Measurements from ENCODE around the gene IP6K1. TPM values are rescaled to one million over a fixed set of nuclear protein-coding genes. Genes with fewer than 3 reads are reported as not detected.
"Not testable (repeated sequence)": the region's sequence is repeated elsewhere in the genome, so short reads cannot be mapped to it uniquely, and the experiment has no call there.

Gene IP6K1
- polyA plus RNA-seq, 4 donors, result 14.8 to 27.1 (median 18.2) TPM

- DNase-seq, result no peak
- H3K4me1 ChIP-seq (ENCODE audit: control insufficient read depth in 3 of 3, insufficient read depth in 2 of 3, low read depth in 1 of 3, low read length in 2 of 3), result peaks cover 0 to 8% (median 0%) of the 10 kb centered on the region in 3 donors
- no peaks in the 10 kb centered on the region for H3K9me3 ChIP-seq (ENCODE audit: control insufficient read depth in 2 of 2, insufficient read depth in 1 of 2, low read depth in 1 of 2, low read length in 1 of 2)
- 64 to 67% (median 65%) methylated on average over 9 of the region's 9 CpGs for WGBS, 3 donors
- no peak for FAIRE-seq
- no peak overlapping the region for H3K4me3 ChIP-seq (ENCODE audit: low read depth in 1 of 3, low read length in 3 of 3)
- no peak overlapping the region for H3K27ac ChIP-seq (ENCODE audit: low read depth in 1 of 3, low read length in 2 of 3)
- peaks cover 0 to 11% (median 0%) of the 10 kb centered on the region in 3 donors for H3K27me3 ChIP-seq (ENCODE audit: control insufficient read depth in 3 of 3, insufficient read depth in 3 of 3, low read length in 3 of 3)
- H3K36me3 ChIP-seq (ENCODE audit: control insufficient read depth in 3 of 3, insufficient read depth in 2 of 3, low read depth in 1 of 3, low read length in 3 of 3), result no peaks in the 10 kb centered on the region
Measured at GRCh38 chr3:49790626-49791411, 4.5 kb upstream of the IP6K1 start.

- H3K9me3 ChIP-seq (ENCODE audit: control insufficient read depth in 2 of 2, insufficient read depth in 1 of 2, low read depth in 1 of 2, low read length in 1 of 2), result no peaks in the 10 kb centered on the region
- no peak overlapping the region for H3K27ac ChIP-seq (ENCODE audit: low read depth in 1 of 3, low read length in 2 of 3)
- H3K4me3 ChIP-seq (ENCODE audit: low read depth in 1 of 3, low read length in 3 of 3), result no peak overlapping the region
- FAIRE-seq (no peak), DNase-seq (no peak)
- peaks cover 0 to 11% (median 0%) of the 10 kb centered on the region in 3 donors for H3K27me3 ChIP-seq (ENCODE audit: control insufficient read depth in 3 of 3, insufficient read depth in 3 of 3, low read length in 3 of 3)
- peaks cover 0 to 16% (median 4%) of the 10 kb centered on the region in 3 donors for H3K4me1 ChIP-seq (ENCODE audit: control insufficient read depth in 3 of 3, insufficient read depth in 2 of 3, low read depth in 1 of 3, low read length in 2 of 3)
- 93 to 96% (median 96%) methylated on average over 2 of the region's 2 CpGs for WGBS, 3 donors
- peaks cover 0 to 14% (median 2%) of the 10 kb centered on the region in 3 donors for H3K36me3 ChIP-seq (ENCODE audit: control insufficient read depth in 3 of 3, insufficient read depth in 2 of 3, low read depth in 1 of 3, low read length in 3 of 3)
Measured at GRCh38 chr3:49788056-49788455, 1.7 kb upstream of the IP6K1 start.

GRCh38 chr3:49787536-49787935 lies 1.2 kb upstream of the IP6K1 start:
- no peak for FAIRE-seq
- WGBS, 3 donors, result 85 to 93% (median 89%) methylated on average over 5 of the region's 5 CpGs

GRCh38 chr3:49787182-49787464 lies 781 bp upstream of the IP6K1 start:
- H3K9me3 ChIP-seq (ENCODE audit: control insufficient read depth in 2 of 2, insufficient read depth in 1 of 2, low read depth in 1 of 2, low read length in 1 of 2), result no peaks in the 10 kb centered on the region
- H3K27ac ChIP-seq (ENCODE audit: low read depth in 1 of 3, low read length in 2 of 3), result peak overlapping the region in 2 of 3 donors; percentile 90 to 92
- peaks cover 0 to 16% (median 4%) of the 10 kb centered on the region in 3 donors for H3K4me1 ChIP-seq (ENCODE audit: control insufficient read depth in 3 of 3, insufficient read depth in 2 of 3, low read depth in 1 of 3, low read length in 2 of 3)
- DNase-seq (peak in 1 of 2 donors; percentile 35), FAIRE-seq (no peak)
- WGBS, 3 donors, result 65 to 77% (median 76%) methylated on average over 3 of the region's 3 CpGs
- peaks cover 0 to 11% (median 0%) of the 10 kb centered on the region in 3 donors for H3K27me3 ChIP-seq (ENCODE audit: control insufficient read depth in 3 of 3, insufficient read depth in 3 of 3, low read length in 3 of 3)
- H3K36me3 ChIP-seq (ENCODE audit: control insufficient read depth in 3 of 3, insufficient read depth in 2 of 3, low read depth in 1 of 3, low read length in 3 of 3), result peaks cover 0 to 23% (median 2%) of the 10 kb centered on the region in 3 donors
- H3K4me3 ChIP-seq (ENCODE audit: low read depth in 1 of 3, low read length in 3 of 3), result peak overlapping the region in 1 of 3 donors; percentile 66

More at GRCh38 chr3:49787536-49787935, 1.2 kb upstream of the IP6K1 start:
- H3K4me3 ChIP-seq (ENCODE audit: low read depth in 1 of 3, low read length in 3 of 3), result no peak overlapping the region
- DNase-seq, result no peak
- H3K4me1 ChIP-seq (ENCODE audit: control insufficient read depth in 3 of 3, insufficient read depth in 2 of 3, low read depth in 1 of 3, low read length in 2 of 3), result peaks cover 0 to 16% (median 4%) of the 10 kb centered on the region in 3 donors
- H3K9me3 ChIP-seq (ENCODE audit: control insufficient read depth in 2 of 2, insufficient read depth in 1 of 2, low read depth in 1 of 2, low read length in 1 of 2), result no peaks in the 10 kb centered on the region
- peak overlapping the region in 1 of 3 donors; percentile 92 for H3K27ac ChIP-seq (ENCODE audit: low read depth in 1 of 3, low read length in 2 of 3)
- peaks cover 0 to 18% (median 2%) of the 10 kb centered on the region in 3 donors for H3K36me3 ChIP-seq (ENCODE audit: control insufficient read depth in 3 of 3, insufficient read depth in 2 of 3, low read depth in 1 of 3, low read length in 3 of 3)
- H3K27me3 ChIP-seq (ENCODE audit: control insufficient read depth in 3 of 3, insufficient read depth in 3 of 3, low read length in 3 of 3), result peaks cover 0 to 11% (median 0%) of the 10 kb centered on the region in 3 donors

GRCh38 chr3:49785565-49786356 lies 581 bp downstream of the IP6K1 start:
- WGBS, 3 donors, result 2% methylated on average over 33 to 50 of the region's 50 CpGs
- H3K4me3 ChIP-seq (ENCODE audit: low read depth in 1 of 3, low read length in 3 of 3), result peak overlapping the region; percentile 88 to 99 (median 96)
- H3K27ac ChIP-seq (ENCODE audit: low read depth in 1 of 3, low read length in 2 of 3), result peak overlapping the region; percentile 89 to 93 (median 90)
- FAIRE-seq (no peak), DNase-seq (no peak)
- H3K9me3 ChIP-seq (ENCODE audit: control insufficient read depth in 2 of 2, insufficient read depth in 1 of 2, low read depth in 1 of 2, low read length in 1 of 2), result no peaks in the 10 kb centered on the region
- H3K27me3 ChIP-seq (ENCODE audit: control insufficient read depth in 3 of 3, insufficient read depth in 3 of 3, low read length in 3 of 3), result peaks cover 0 to 7% (median 0%) of the 10 kb centered on the region in 3 donors
- H3K4me1 ChIP-seq (ENCODE audit: control insufficient read depth in 3 of 3, insufficient read depth in 2 of 3, low read depth in 1 of 3, low read length in 2 of 3), result peaks cover 0 to 16% (median 7%) of the 10 kb centered on the region in 3 donors
- H3K36me3 ChIP-seq (ENCODE audit: control insufficient read depth in 3 of 3, insufficient read depth in 2 of 3, low read depth in 1 of 3, low read length in 3 of 3), result peaks cover 0 to 33% (median 2%) of the 10 kb centered on the region in 3 donors

GRCh38 chr3:49782277-49782676 lies 4.1 kb downstream of the IP6K1 start:
- not testable (repeated sequence) for H3K4me3 ChIP-seq (ENCODE audit: low read depth in 1 of 3, low read length in 3 of 3); H3K27me3 ChIP-seq (ENCODE audit: control insufficient read depth in 3 of 3, insufficient read depth in 3 of 3, low read length in 3 of 3); H3K27ac ChIP-seq (ENCODE audit: low read depth in 1 of 3, low read length in 2 of 3); FAIRE-seq; H3K9me3 ChIP-seq (ENCODE audit: control insufficient read depth in 2 of 2, insufficient read depth in 1 of 2, low read depth in 1 of 2, low read length in 1 of 2); DNase-seq
- peaks cover 0 to 15% (median 7%) of the 10 kb centered on the region in 3 donors for H3K4me1 ChIP-seq (ENCODE audit: control insufficient read depth in 3 of 3, insufficient read depth in 2 of 3, low read depth in 1 of 3, low read length in 2 of 3)
- H3K36me3 ChIP-seq (ENCODE audit: control insufficient read depth in 3 of 3, insufficient read depth in 2 of 3, low read depth in 1 of 3, low read length in 3 of 3), result peaks cover 0 to 52% (median 2%) of the 10 kb centered on the region in 3 donors
- 94 to 99% (median 96%) methylated on average over 9 of the region's 9 CpGs for WGBS, 3 donors

- Histone ChIP-seq H3K9me3 (ENCODE audit: control insufficient read depth in 2 of 2, insufficient read depth in 1 of 2, low read depth in 1 of 2, low read length in 1 of 2) (no peaks in the 10 kb centered on the region), H3K27me3 (ENCODE audit: control insufficient read depth in 3 of 3, insufficient read depth in 3 of 3, low read length in 3 of 3) (no peaks in the 10 kb centered on the region), H3K4me3 (ENCODE audit: low read depth in 1 of 3, low read length in 3 of 3) (no peak overlapping the region), H3K4me1 (ENCODE audit: control insufficient read depth in 3 of 3, insufficient read depth in 2 of 3, low read depth in 1 of 3, low read length in 2 of 3) (peaks cover 0 to 8% (median 7%) of the 10 kb centered on the region in 3 donors), H3K27ac (ENCODE audit: low read depth in 1 of 3, low read length in 2 of 3) (no peak overlapping the region), H3K36me3 (ENCODE audit: control insufficient read depth in 3 of 3, insufficient read depth in 2 of 3, low read depth in 1 of 3, low read length in 3 of 3) (peaks cover 0 to 59% (median 2%) of the 10 kb centered on the region in 3 donors)
- WGBS, 3 donors, result 82 to 92% (median 84%) methylated on average over 5 of the region's 5 CpGs
- FAIRE-seq (no peak), DNase-seq (no peak)
Measured at GRCh38 chr3:49781415-49782199, 4.7 kb downstream of the IP6K1 start.

GRCh38 chr3:49780975-49781365 lies 5.4 kb downstream of the IP6K1 start:
- not testable (repeated sequence) for FAIRE-seq; H3K9me3 ChIP-seq (ENCODE audit: control insufficient read depth in 2 of 2, insufficient read depth in 1 of 2, low read depth in 1 of 2, low read length in 1 of 2); H3K4me3 ChIP-seq (ENCODE audit: low read depth in 1 of 3, low read length in 3 of 3); DNase-seq; H3K27ac ChIP-seq (ENCODE audit: low read depth in 1 of 3, low read length in 2 of 3); H3K4me1 ChIP-seq (ENCODE audit: control insufficient read depth in 3 of 3, insufficient read depth in 2 of 3, low read depth in 1 of 3, low read length in 2 of 3); H3K27me3 ChIP-seq (ENCODE audit: control insufficient read depth in 3 of 3, insufficient read depth in 3 of 3, low read length in 3 of 3)
- WGBS, 3 donors, result 87 to 93% (median 91%) methylated on average over 9 of the region's 9 CpGs
- H3K36me3 ChIP-seq (ENCODE audit: control insufficient read depth in 3 of 3, insufficient read depth in 2 of 3, low read depth in 1 of 3, low read length in 3 of 3), result peaks cover 0 to 62% (median 2%) of the 10 kb centered on the region in 3 donors

Data from small intestine (tissue), 7 donors.